Erythroblast (primary cell): ENCODE data around the gene STRN4.

Experiments
- GATA1 ChIP-seq: IDR thresholded peaks from 2 replicates; pipeline ENCODE4 v1.6.1; 2011; ENCODE audit warnings: low read depth, mild to moderate bottlenecking, control low read depth, low read length, moderate library complexity
- POLR2A ChIP-seq: IDR thresholded peaks from 2 replicates; pipeline ENCODE4 v1.6.1; 2011; ENCODE audit warnings: mild to moderate bottlenecking, low read length

- TF ChIP-seq POLR2A (no peak), GATA1 (no peak)
Measured at GRCh38 chr19:46787040-46787330, 40.7 kb upstream of the STRN4 start.
